K562 (cell line): Measurements from ENCODE around the gene SCMH1.

Source experiments
- CEBPB ChIP-seq: fragments of 450-650 bp; IDR thresholded peaks from 2 replicates; pipeline ENCODE4 v1.6.1; 2016; ENCODE audit warnings: missing genetic modification characterization, missing compliant biosample characterization
- CSDE1 ChIP-seq, 2 experiments: fragments of 450-650 bp; IDR thresholded peaks; 2 replicates each; pipeline ENCODE4 v1.6.1; 2016; ENCODE audit warnings: mild to moderate bottlenecking in 1 of 2
- MYNN ChIP-seq, 2 experiments: sonication (generic); formaldehyde crosslinking in 1 of 2; IDR thresholded peaks; 2 replicates each; pipeline versions ENCODE4 v1.5.0 to v1.6.1; 2016 to 2020; ENCODE audit warnings: antibody characterized with exemption in 1 of 2, missing genetic modification reagents in 1 of 2
- POLR2AphosphoS2 ChIP-seq: IDR thresholded peaks from 2 replicates; pipeline ENCODE4 v1.6.1; 2012; ENCODE audit warnings: low read length, improper control_type of control experiment
- RNF2 ChIP-seq: sonication (generic); IDR thresholded peaks from 2 replicates; pipeline ENCODE4 v1.6.1; 2016
- ZFP36 ChIP-seq: fragments of 150-350 bp; IDR thresholded peaks from 2 replicates; pipeline ENCODE4 v1.6.1; 2018; ENCODE audit warnings: low read length, low read depth; ENCODE audit not compliant: partially characterized antibody
- TF ChIP-seq, protein P1 (sequence below), 2 experiments: fragments of 450-650 bp; formaldehyde crosslinking in 1 of 2; IDR thresholded peaks; 2 replicates each; pipeline versions ENCODE4 v1.4.0 to v1.6.1; 2014 to 2020; ENCODE audit warnings: mild to moderate bottlenecking in 2 of 2, borderline replicate concordance in 1 of 2, low read depth in 1 of 2
- TF ChIP-seq, protein P2 (sequence below): fragments of 250-450 bp; sonication (Bioruptor Pico); IDR thresholded peaks from 2 replicates; pipeline ENCODE4 v1.4.0; 2020; ENCODE audit warnings: mild to moderate bottlenecking, moderate library complexity
- TF ChIP-seq, protein P3 (sequence below): sonication (generic); formaldehyde crosslinking; IDR thresholded peaks from 2 replicates; pipeline ENCODE4 v1.8.0; 2023; ENCODE audit warnings: mild to moderate bottlenecking, missing genetic modification reagents

DNA sequence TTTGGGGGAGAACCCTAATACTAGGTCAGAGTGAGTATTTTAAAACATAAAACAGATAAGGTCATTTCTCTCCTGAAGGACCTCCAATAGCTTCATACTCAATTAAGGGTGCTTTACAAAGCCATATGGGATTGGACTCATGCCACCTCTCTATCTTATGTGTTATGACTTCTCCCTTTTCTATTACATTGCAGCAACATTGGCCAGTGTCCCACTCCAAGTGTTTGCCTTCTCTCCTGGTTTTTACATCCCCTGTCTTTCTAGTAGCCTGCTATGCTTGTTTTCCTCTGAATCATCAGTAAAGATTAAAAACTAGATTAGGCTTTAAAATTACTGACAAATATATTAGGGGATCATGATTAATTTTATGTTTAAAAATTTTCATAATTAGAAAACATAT lies 66.6 kb downstream of the SCMH1 start:
- TF ChIP-seq, protein P1, sequence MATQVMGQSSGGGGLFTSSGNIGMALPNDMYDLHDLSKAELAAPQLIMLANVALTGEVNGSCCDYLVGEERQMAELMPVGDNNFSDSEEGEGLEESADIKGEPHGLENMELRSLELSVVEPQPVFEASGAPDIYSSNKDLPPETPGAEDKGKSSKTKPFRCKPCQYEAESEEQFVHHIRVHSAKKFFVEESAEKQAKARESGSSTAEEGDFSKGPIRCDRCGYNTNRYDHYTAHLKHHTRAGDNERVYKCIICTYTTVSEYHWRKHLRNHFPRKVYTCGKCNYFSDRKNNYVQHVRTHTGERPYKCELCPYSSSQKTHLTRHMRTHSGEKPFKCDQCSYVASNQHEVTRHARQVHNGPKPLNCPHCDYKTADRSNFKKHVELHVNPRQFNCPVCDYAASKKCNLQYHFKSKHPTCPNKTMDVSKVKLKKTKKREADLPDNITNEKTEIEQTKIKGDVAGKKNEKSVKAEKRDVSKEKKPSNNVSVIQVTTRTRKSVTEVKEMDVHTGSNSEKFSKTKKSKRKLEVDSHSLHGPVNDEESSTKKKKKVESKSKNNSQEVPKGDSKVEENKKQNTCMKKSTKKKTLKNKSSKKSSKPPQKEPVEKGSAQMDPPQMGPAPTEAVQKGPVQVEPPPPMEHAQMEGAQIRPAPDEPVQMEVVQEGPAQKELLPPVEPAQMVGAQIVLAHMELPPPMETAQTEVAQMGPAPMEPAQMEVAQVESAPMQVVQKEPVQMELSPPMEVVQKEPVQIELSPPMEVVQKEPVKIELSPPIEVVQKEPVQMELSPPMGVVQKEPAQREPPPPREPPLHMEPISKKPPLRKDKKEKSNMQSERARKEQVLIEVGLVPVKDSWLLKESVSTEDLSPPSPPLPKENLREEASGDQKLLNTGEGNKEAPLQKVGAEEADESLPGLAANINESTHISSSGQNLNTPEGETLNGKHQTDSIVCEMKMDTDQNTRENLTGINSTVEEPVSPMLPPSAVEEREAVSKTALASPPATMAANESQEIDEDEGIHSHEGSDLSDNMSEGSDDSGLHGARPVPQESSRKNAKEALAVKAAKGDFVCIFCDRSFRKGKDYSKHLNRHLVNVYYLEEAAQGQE (IDR thresholded peaks at IDR 0.05; ENCODE audit: borderline replicate concordance), result no peak
- TF ChIP-seq, protein P1 (CRISPR knock-in tag; IDR thresholded peaks at IDR 0.05; ENCODE audit: low read depth), result no peak
- TF ChIP-seq CSDE1 (IDR thresholded peaks at IDR 0.05) (no peak), MYNN (IDR thresholded peaks at IDR 0.05) (no peak), MYNN (CRISPR knock-in tag; IDR thresholded peaks at IDR 0.05) (no peak), POLR2AphosphoS2 (no peak), CEBPB (tag) (no peak), ZFP36 (no peak), RNF2 (no peak)
- TF ChIP-seq, protein P2, sequence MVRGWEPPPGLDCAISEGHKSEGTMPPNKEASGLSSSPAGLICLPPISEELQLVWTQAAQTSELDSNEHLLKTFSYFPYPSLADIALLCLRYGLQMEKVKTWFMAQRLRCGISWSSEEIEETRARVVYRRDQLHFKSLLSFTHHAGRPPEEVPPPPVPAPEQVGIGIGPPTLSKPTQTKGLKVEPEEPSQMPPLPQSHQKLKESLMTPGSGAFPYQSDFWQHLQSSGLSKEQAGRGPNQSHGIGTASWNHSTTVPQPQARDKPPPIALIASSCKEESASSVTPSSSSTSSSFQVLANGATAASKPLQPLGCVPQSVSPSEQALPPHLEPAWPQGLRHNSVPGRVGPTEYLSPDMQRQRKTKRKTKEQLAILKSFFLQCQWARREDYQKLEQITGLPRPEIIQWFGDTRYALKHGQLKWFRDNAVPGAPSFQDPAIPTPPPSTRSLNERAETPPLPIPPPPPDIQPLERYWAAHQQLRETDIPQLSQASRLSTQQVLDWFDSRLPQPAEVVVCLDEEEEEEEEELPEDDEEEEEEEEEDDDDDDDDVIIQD (CRISPR knock-in tag), result no peak
- TF ChIP-seq, protein P3, sequence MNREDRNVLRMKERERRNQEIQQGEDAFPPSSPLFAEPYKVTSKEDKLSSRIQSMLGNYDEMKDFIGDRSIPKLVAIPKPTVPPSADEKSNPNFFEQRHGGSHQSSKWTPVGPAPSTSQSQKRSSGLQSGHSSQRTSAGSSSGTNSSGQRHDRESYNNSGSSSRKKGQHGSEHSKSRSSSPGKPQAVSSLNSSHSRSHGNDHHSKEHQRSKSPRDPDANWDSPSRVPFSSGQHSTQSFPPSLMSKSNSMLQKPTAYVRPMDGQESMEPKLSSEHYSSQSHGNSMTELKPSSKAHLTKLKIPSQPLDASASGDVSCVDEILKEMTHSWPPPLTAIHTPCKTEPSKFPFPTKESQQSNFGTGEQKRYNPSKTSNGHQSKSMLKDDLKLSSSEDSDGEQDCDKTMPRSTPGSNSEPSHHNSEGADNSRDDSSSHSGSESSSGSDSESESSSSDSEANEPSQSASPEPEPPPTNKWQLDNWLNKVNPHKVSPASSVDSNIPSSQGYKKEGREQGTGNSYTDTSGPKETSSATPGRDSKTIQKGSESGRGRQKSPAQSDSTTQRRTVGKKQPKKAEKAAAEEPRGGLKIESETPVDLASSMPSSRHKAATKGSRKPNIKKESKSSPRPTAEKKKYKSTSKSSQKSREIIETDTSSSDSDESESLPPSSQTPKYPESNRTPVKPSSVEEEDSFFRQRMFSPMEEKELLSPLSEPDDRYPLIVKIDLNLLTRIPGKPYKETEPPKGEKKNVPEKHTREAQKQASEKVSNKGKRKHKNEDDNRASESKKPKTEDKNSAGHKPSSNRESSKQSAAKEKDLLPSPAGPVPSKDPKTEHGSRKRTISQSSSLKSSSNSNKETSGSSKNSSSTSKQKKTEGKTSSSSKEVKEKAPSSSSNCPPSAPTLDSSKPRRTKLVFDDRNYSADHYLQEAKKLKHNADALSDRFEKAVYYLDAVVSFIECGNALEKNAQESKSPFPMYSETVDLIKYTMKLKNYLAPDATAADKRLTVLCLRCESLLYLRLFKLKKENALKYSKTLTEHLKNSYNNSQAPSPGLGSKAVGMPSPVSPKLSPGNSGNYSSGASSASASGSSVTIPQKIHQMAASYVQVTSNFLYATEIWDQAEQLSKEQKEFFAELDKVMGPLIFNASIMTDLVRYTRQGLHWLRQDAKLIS, result no peak
